CD4-positive, alpha-beta T cell treated with Interleukin-6 for 4 hours (primary cell): Measurements from ENCODE around the gene MAD1L1.
"Not testable (repeated sequence)": the region's sequence is repeated elsewhere in the genome, so short reads cannot be mapped to it uniquely, and the experiment has no call there.

ENCODE experiments used
- DNase-seq: peaks from one replicate; pipeline ENCODE4 v3.0.0-alpha.2; 2020; ENCODE audit warnings: mixed read lengths

The MAD1L1 gene

DNA sequence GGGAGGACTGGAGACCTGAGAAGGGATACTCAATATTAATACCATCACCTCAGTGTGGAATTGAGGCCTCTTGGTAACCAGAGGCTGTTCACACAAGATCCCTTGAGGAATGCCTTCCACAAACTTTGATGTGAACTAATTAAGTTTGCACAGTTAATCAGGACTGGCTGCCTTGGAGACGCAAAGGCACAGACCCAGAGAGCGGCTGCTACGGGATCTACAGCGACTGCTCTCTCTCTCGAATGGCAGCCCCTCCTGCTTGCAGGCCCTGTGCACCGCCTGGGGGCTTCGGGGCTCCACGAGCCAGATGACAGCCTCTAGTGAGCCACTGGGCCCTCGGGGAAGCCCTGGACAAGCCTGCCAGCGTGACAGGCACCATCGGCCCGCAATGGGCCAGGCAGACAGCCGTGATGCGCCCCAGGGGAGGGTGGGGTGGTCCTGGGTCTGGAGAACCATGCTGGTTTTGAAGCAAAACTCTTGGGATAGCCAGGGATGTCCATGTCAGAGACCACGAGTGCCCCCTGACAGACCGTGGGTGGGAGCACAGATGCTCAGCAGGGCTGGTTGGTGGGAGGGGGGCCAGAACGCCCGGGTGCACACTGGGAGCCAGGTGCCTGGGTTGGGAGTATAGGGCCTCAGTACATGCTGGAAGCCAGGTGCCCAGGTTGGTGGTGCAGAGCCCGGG is 367.0 kb downstream of the MAD1L1 start:
- DNase-seq, result no peak

DNA sequence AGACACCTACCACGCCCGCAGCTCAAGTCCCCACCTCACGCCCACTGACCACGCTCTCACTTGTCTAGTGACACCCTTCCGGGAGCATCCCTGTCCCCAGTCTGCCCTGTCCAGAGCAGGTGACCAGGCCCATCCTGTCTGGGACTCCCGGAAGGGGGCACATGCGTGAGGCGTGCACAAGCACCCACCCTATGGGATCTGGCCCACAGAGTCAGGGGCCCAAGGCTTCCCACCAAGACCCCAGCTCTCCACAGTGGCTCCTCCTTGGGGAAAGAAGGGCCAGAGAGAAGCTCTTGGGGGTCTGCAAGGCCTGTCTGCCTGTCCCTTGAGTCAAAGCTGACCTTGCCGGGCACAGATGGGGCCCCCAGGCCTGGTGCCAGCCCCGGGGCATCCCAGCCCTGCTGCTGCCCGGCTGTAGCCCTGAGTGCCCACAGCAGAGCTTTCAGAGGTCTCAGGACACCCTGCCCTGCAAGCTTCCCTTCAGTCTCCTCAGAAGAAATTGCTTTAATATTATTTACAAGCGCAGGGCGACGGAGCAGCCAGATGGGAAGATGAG is 367.7 kb downstream of the MAD1L1 start:
- no peak for DNase-seq

GRCh38 chr7:1864161-1864940 is 368.4 kb downstream of the MAD1L1 start:
- DNase-seq, result no peak

GRCh38 chr7:1863091-1863900 is 369.4 kb downstream of the MAD1L1 start:
- no peak for DNase-seq

DNA sequence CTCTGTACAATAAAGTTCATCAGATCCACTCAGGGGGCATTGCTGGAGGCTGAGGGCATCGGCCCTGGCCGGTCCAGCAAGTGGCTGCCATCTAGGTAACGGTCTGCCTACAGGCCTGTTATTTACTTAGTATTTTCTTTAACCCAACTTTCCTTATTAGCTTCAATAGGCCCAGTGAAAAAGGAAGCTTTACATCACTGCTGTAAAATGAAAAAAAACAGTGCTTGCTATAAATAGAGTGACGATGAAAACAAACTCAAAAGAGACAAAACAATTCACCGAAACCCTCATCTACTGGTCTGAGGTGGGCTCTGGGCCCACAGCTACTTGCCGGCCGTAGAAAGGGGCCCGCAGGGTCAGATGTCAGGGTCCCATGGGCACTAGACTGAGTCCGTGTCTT is 370.2 kb downstream of the MAD1L1 start:
- DNase-seq, result no peak

- no peak for DNase-seq
Measured at GRCh38 chr7:1861799-1862458, 370.8 kb downstream of the MAD1L1 start.

DNA sequence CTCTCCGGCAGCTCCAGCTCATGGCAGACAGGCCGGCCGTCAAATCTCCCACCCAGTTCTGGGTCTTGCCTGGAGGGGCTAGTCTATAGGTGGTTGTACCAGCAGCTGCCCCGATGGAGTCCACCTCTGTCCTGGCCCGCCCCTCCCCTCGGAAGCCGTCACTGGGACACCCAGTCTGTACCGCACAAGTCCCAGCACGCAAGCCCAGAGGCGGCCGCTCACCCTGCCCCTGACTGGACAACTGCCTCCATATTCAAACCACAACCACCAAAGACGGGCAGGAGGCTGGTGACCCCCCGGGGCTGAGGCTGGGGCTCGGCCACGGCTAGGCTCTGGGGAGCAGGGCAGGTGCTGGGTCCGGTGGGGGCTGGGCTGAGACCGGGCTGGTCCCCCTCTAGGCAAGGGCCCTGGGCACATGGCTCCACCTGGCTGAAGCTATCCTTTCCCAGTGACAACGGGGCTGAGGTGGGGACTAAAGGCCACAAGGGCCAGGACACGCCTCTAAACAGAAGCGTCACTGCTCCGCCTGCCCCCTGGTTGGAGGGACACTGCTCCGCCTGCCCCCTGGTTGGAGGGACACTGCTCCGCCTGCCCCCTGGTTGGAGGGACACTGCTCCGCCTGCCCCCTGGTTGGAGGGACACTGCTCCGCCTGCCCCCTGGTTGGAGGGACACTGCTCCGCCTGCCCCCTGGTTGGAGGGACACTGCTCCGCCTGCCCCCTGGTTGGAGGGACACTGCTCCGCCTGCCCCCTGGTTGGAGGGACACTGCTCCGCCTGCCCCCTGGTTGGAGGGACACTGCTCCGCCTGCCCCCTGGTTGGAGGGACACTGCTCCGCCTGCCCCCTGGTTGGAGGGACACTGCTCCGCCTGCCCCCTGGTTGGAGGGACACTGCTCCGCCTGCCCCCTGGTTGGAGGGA is 371.6 kb downstream of the MAD1L1 start:
- DNase-seq, result not testable (repeated sequence)

- no peak for DNase-seq
Measured at GRCh38 chr7:1859266-1860035, 373.3 kb downstream of the MAD1L1 start.

DNA sequence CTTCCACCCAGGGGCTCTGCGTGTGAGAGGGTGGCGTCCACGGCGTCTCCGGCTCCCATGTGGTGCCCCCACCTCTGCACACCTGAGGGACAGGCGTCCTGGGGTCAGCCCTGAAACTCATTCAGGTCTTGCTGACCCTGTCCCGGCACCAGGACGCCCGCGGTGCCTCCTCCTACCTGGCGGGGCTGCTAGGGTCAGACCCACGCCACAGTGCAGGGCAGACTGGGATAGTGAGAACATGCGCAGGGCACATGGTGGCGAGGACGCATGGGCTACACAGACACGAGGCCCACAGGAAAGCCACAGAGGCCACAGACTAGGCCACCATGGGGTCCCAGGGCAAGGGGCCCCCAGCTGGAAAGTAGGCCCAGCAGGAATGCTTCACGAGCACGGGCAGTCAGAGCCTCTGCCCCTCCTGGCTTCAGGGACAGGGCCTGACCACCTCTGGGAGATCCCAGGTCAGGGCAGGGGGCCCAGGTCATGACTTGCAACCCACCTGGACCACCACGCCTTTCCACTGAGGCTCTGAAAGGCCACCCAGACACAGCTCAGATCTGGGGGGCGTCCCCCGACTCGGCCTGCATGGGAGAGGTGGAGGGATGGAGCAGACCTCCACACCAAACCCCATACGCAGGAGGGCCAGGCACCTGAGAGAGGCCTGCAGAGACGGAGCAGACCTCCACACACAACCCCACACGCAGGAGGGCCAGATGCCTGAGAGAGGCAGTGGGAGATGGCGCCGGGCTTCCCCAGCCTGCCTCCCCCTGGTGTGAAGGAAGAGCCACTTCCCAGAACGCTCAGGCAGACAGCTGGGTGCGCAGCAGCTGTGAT is 374.1 kb downstream of the MAD1L1 start:
- DNase-seq, result no peak

- DNase-seq, result no peak
Measured at GRCh38 chr7:1857487-1858421, 375.0 kb downstream of the MAD1L1 start.

DNA sequence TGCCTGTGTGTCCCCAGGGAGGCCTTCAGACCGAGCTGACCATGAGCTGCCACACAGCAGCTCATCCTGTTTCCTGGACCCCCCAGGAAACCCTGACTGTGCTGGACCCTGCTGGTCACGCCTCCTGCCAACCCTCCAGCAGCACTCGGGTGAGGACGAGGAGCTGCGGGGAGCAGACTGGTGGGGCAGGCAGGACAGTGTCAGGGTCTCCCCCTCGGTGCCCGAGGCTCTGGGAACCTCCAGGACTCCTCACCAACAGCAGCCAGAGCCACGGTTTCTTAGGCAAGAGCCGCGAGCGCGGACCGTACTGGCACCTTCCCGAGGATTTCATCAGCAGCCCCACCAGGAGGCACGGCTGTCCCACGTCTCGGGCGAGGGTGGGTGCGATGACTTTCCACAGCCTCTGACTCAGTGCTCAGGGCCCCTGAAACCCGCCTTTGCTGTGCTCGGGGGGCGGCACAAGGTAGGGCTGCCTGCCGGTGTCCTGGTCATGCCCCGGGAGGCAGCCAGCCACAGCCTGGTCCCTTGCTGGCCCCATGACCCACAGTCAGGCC is 375.8 kb downstream of the MAD1L1 start:
- DNase-seq, result no peak

DNA sequence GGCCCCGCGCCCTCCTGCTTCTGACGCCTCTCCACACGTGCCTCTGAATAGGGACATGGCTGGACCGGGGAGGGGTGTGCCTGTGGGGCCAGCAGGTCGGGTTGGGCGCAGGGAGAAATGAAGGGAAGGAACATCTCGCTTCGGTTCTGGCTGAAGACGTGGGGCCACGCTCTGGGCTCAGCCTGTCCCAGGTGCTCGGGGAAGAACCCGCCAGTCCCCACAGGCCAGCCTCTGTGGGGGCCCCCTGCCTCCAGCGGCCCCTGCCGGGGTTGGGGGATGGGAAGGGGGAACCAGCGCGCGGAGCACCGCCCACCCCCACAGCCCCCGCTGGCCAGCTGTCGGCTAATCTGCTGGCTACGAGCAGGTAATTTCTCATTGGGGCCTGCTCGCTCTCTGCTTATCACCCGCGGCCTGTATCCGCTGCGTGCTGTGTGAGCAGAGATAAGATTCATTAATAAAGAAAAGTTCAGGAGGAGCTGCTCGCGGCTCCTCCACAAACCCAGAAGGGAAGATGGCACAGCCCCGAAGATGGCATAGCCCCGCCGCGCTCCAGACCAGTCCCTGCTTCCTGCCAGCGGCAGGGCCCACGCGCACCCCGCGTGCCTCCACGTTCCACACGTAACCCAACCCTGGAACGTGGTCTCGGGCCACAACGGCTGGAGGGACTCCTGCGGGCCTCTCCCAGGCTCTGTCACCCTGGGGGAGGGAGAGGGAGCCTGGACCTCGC is 376.4 kb downstream of the MAD1L1 start:
- no peak for DNase-seq

DNA sequence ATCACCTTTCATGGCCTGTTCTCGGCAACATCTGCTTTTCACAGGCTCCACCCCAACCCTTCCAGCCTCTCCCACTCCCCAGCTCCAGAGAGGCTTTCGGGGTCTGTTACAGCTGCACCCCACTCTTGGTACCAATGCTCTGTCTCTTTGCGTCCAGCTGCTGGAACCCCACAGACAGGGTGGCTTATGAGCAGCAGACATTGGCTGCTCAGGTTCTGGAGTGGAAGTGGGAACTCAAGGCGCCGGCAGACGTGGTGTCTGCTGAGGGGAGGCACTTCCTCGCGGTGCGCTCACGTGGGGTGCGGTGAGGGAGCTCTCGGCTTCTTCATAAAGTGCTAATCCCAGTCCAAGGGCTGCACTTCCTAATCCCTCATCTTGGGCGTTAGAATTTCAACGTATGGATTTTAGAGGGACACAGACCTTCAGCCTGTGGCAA is 377.0 kb downstream of the MAD1L1 start:
- no peak for DNase-seq

DNA sequence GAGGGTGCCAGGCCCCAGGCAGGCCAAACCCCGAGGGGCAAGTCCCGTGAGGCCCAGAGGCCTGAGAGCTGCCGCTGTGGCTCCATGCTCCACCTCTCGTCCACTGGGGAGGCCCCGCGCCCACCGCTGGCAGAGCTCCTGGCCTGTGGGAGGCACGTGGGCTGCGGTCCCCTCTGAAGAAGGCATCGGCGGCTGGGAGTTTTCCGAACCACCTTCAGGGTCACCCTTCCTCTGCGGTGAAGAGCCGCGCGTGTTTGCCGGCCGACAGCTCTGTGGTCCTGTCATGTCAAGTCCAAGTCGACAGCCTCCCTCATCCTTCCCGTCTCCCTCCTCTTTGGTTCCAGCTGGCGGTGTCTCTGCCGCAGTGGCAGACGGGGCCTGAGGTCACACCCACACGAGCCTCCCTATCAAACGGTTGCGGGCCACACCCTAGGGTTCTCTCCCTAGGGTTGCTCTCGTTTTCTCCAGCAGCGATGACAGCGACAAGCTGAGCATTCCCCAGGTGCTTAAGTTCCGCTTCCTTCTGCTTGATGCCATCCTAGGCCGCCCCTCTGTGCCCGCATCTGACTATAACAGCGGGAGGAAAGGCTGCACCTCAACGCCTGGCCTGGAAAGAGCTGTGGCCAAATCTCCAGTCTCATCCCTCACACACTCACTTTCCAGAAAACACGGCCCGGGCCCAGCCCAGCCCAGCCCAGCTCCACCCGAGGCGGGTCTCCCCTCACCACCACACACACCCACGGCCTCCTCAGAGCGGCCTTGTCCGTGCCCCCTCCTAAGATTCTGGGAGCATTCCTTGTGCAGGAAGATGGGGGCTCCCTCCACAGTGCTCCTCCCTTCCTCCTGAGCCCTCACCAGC is 377.6 kb downstream of the MAD1L1 start:
- no peak for DNase-seq

DNA sequence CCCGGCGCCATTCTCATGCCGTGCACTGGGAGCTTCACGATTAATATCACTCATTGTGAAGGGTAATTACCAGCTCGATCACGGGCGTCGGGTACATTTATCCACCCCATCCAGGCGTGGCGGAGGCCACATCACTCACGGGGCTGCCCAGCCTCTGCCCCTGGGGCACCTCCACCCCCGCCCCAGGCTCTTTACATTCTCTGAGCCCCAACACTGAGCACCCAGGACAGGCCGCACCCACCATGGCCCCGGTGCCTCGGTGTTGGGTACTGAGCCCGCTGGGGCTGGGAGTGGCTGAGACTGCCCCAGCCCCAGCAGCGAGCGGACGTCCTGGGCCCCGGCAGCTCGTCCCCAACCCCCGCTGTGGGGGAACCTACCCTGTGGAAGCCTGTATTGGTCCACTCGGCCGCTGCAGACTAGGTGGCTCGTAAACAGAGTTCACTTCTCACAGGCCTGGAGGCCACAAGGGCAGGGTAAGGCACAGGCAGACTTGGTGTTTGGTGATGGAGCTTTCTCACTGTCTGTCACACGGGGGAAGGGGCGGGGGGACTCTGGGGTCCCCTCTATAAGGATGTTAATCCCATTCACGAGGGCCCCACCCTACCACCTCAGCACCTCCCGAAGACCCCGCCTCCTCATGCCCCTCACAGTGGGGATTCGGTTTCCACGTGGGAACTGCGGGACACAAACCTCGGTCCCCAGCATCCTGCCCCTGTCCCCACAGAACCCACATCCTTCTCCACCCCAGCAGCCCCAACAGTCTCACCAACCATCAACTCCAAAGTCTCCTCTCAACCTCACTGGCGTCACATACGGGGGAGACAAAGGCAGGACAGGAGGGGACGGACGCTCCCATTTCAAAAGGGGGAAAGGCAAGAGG is 378.5 kb downstream of the MAD1L1 start:
- no peak for DNase-seq
